ENCODE measurements around the gene KDM5B.
"Not testable (repeated sequence)": the region's sequence is repeated elsewhere in the genome, so short reads cannot be mapped to it uniquely, and the experiment has no call there.

- not testable (repeated sequence) for TF ChIP-seq TAF1 (IDR thresholded peaks at IDR 0.05; ENCODE audit: borderline replicate concordance, low read depth, low read length); POLR2A (IDR thresholded peaks at IDR 0.05; ENCODE audit: low read depth, low read length)
These were observed 21.0 kb upstream of the KDM5B start for GRCh38 chr1:202829223-202829622.

Data from GM12892 (cell line).